IMR-90 (cell line): ENCODE measurements around the gene C10orf67.

ENCODE experiments used
- BHLHE40 ChIP-seq: fragments of 150-350 bp; IDR thresholded peaks from 2 replicates; pipeline ENCODE4 v1.6.1; 2016; ENCODE audit warnings: mild to moderate bottlenecking, low read depth, low read length
- CEBPB ChIP-seq: IDR thresholded peaks from 2 replicates; pipeline ENCODE4 v1.6.1; 2012; ENCODE audit warnings: low read depth, low read length, improper control_type of control experiment
- CHD1 ChIP-seq: IDR thresholded peaks from 2 replicates; pipeline ENCODE4 v1.6.1; 2012; ENCODE audit warnings: low read depth, low read length, improper control_type of control experiment
- CTCF ChIP-seq: conservative IDR thresholded peaks from 2 replicates; pipeline ENCODE4 v1.5.1; 2012; ENCODE audit warnings: mild to moderate bottlenecking, low read depth, low read length, improper control_type of control experiment
- ELK1 ChIP-seq: fragments of 150-350 bp; IDR thresholded peaks from 2 replicates; pipeline ENCODE4 v1.6.1; 2016; ENCODE audit warnings: low read depth, mild to moderate bottlenecking, low read length, moderate library complexity, borderline replicate concordance
- MXI1 ChIP-seq: IDR thresholded peaks from 2 replicates; pipeline ENCODE4 v1.6.1; 2012; ENCODE audit warnings: low read depth, mild to moderate bottlenecking, low read length, moderate library complexity, borderline replicate concordance
- NFE2L2 ChIP-seq: fragments of 150-350 bp; IDR thresholded peaks from 2 replicates; pipeline ENCODE4 v1.6.1; 2016; ENCODE audit warnings: low read depth, mild to moderate bottlenecking, low read length
- POLR2A ChIP-seq: IDR thresholded peaks from 2 replicates; pipeline ENCODE4 v1.6.1; 2012; ENCODE audit warnings: mild to moderate bottlenecking, low read depth, low read length
- RAD21 ChIP-seq: IDR thresholded peaks from 2 replicates; pipeline ENCODE4 v1.6.1; 2012; ENCODE audit warnings: low read length, improper control_type of control experiment
- RFX5 ChIP-seq: IDR thresholded peaks from 2 replicates; pipeline ENCODE4 v1.8.0; 2012; ENCODE audit warnings: low read depth, mild to moderate bottlenecking, low read length, moderate library complexity
- USF2 ChIP-seq: fragments of 150-350 bp; IDR thresholded peaks from 2 replicates; pipeline ENCODE4 v1.6.1; 2017; ENCODE audit warnings: mild to moderate bottlenecking, antibody characterized with exemption, low read length, low read depth

- TF ChIP-seq CTCF (no peak), POLR2A (no peak), USF2 (no peak), BHLHE40 (no peak), RAD21 (no peak), CEBPB (no peak), RFX5 (no peak), ELK1 (no peak), CHD1 (no peak), NFE2L2 (no peak), MXI1 (no peak)
Measured at GRCh38 chr10:23311034-23311433, 33.6 kb downstream of the C10orf67 start.
